GM23338 (cell line): ENCODE results near the gene AATF.

ENCODE experiments used
- EZH2 ChIP-seq: fragments of 200-600 bp; sonication (generic); IDR thresholded peaks from one replicate; pipeline ENCODE4 v1.8.0; 2017; ENCODE audit warnings: antibody characterized with exemption, mild to moderate bottlenecking, low read depth; ENCODE audit not compliant: unreplicated experiment
- POLR2AphosphoS5 ChIP-seq: IDR thresholded peaks from 2 replicates; pipeline ENCODE4 v1.6.1; 2016; ENCODE audit warnings: antibody characterized with exemption, low read depth
- TF ChIP-seq, protein P1 (sequence below), 2 experiments: fragments of 200-600 bp in 1 of 2; sonication (generic) in 1 of 2; conservative IDR thresholded peaks; 2 replicates each; pipeline versions ENCODE4 v1.5.1 to v1.6.1; 2016 to 2017; ENCODE audit warnings: antibody characterized with exemption in 2 of 2, low read depth in 2 of 2, mild to moderate bottlenecking in 2 of 2, moderate library complexity in 1 of 2

DNA sequence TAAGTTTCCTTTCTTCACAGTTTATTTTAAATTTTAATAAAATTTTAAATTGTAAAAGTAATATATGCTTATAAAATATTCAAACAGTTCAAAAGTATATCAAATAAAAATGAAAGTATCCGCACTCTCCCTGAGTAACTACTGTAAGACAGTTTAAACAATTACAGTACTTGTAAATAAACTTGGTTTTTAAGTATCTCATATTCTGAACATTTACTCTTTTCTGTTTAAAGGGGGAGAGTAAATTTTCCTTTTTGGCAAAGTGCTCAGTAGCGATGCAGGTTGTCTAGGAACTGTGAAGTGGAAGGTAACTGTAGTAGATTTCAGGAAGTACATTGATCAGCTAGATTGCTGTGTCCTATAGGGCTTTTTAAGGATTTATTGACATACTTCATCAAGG is 28.8 kb downstream of the AATF start:
- TF ChIP-seq EZH2 (no peak), POLR2AphosphoS5 (no peak)
- TF ChIP-seq, protein P1, sequence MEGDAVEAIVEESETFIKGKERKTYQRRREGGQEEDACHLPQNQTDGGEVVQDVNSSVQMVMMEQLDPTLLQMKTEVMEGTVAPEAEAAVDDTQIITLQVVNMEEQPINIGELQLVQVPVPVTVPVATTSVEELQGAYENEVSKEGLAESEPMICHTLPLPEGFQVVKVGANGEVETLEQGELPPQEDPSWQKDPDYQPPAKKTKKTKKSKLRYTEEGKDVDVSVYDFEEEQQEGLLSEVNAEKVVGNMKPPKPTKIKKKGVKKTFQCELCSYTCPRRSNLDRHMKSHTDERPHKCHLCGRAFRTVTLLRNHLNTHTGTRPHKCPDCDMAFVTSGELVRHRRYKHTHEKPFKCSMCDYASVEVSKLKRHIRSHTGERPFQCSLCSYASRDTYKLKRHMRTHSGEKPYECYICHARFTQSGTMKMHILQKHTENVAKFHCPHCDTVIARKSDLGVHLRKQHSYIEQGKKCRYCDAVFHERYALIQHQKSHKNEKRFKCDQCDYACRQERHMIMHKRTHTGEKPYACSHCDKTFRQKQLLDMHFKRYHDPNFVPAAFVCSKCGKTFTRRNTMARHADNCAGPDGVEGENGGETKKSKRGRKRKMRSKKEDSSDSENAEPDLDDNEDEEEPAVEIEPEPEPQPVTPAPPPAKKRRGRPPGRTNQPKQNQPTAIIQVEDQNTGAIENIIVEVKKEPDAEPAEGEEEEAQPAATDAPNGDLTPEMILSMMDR (conservative IDR thresholded peaks at IDR 0.05; ENCODE audit: low read depth in 2 of 2) = no peak
